ENCODE results near the gene CMTM1. TPM values are rescaled to one million over a fixed set of nuclear protein-coding genes. Genes with fewer than 3 reads are reported as not detected.

Gene CMTM1
- total RNA-seq, 4 donors from 2014 or later, result 0.89 TPM; not detected in 3

DNA sequence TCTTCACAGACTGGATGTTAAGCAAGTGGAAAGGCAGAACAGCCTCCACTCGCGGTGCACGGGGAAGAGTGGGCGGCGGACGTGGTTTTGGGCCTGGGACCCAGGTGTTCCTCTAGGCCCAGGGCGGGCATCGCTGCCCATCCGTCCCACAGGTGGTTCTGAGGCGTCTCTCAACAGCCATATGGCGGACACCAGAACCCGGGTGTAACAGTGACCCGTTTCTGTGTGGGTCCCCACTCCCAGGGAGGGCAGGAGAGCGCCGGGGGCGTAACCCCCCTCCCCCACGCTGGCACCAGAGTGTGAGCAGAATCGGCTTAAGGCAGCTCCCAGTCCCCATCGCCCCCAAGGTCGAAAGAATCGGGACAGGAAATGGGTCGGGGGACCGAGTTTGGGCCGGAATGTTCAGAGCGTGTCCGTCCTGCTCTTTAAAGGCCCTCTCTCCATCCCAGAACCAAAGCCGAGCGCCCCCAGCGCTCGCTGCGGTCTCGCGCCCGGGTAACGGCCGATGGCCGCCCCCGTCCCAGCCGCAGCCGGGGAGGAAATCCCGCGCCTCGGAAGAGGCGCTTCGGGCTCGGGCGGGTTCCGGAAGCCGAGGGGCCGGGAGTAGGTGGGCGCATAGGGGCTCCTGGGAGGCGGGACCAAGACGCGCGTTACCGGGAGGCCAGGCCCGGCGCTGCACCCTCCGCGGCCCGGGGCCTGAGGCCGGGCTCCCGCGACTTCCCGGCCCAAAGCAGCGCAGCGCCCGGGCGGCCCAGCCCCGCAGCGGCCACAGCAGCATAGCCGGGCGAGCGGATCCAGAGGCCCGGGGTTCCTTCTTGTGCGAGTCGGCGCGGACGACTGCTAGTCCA is 16.7 kb upstream of the CMTM1 start, which contains the start of gene TK2:
Gene TK2 (minus strand): TSS at position 839 of the 848 bp plus-strand sequence. CDS start 61 bp downstream, at position 778.
- peak; percentile 73 for ATAC-seq
- no peak for TF ChIP-seq EP300 (IDR thresholded peaks at IDR 0.05)
- TF ChIP-seq, protein P1, sequence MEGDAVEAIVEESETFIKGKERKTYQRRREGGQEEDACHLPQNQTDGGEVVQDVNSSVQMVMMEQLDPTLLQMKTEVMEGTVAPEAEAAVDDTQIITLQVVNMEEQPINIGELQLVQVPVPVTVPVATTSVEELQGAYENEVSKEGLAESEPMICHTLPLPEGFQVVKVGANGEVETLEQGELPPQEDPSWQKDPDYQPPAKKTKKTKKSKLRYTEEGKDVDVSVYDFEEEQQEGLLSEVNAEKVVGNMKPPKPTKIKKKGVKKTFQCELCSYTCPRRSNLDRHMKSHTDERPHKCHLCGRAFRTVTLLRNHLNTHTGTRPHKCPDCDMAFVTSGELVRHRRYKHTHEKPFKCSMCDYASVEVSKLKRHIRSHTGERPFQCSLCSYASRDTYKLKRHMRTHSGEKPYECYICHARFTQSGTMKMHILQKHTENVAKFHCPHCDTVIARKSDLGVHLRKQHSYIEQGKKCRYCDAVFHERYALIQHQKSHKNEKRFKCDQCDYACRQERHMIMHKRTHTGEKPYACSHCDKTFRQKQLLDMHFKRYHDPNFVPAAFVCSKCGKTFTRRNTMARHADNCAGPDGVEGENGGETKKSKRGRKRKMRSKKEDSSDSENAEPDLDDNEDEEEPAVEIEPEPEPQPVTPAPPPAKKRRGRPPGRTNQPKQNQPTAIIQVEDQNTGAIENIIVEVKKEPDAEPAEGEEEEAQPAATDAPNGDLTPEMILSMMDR (IDR thresholded peaks at IDR 0.05), result peak in 3 of 4 experiments; percentile 4 to 37 (median 8)
- TF ChIP-seq POLR2A (IDR thresholded peaks at IDR 0.05), result peak; percentile 73 to 74
- Histone ChIP-seq H3K4me1 (peaks cover 0 to 60% (median 23%) of the 10 kb centered on the region in 3 donors), H3K36me3 (peaks cover 0 to 34% of the 10 kb centered on the region in 2 donors), H3K9me3 (no peaks in the 10 kb centered on the region), H3K27me3 (no peaks in the 10 kb centered on the region), H3K27ac (peak within 1 kb of the TSS; percentile 92 to 98 (median 95)), H3K4me3 (peak within 1 kb of the TSS; percentile 68 to 93)
- 5 to 8% methylated on average over 7 of the region's 80 CpGs for WGBS, 2 donors (ENCODE audit: low coverage in 1 of 2)

GRCh38 chr16:66551348-66551759 is 14.9 kb upstream of the CMTM1 start:
- ATAC-seq, result no peak

GRCh38 chr16:66551788-66552285 is 14.4 kb upstream of the CMTM1 start:
- Histone ChIP-seq H3K4me1 (peaks cover 0 to 70% (median 23%) of the 10 kb centered on the region in 3 donors), H3K36me3 (peaks cover 0 to 17% of the 10 kb centered on the region in 2 donors), H3K4me3 (peak overlapping the region; percentile 54 to 70), H3K27ac (peak overlapping the region; percentile 74 to 97 (median 96)), H3K27me3 (no peaks in the 10 kb centered on the region), H3K9me3 (no peaks in the 10 kb centered on the region)
- WGBS, 2 donors (ENCODE audit: low coverage in 1 of 2), result 30 to 40% methylated on average over 5 to 6 of the region's 8 CpGs
- no peak for TF ChIP-seq POLR2AphosphoS5 (IDR thresholded peaks at IDR 0.05)
- TF ChIP-seq EP300 (IDR thresholded peaks at IDR 0.05), result no peak
- TF ChIP-seq, protein P1 (IDR thresholded peaks at IDR 0.05), result no peak
- no peak for TF ChIP-seq POLR2A (IDR thresholded peaks at IDR 0.05)
- no peak for ATAC-seq

More at GRCh38 chr16:66551348-66551759, 14.9 kb upstream of the CMTM1 start:
- H3K36me3 ChIP-seq, result peaks cover 0 to 20% of the 10 kb centered on the region in 2 donors
- H3K27ac ChIP-seq, result peak overlapping the region in 3 of 4 donors; percentile 95 to 97 (median 96)
- H3K9me3 ChIP-seq, result no peaks in the 10 kb centered on the region
- H3K27me3 ChIP-seq, result no peaks in the 10 kb centered on the region
- 40 to 67% methylated on average over 4 of the region's 6 CpGs for WGBS, 2 donors (ENCODE audit: low coverage in 1 of 2)
- TF ChIP-seq POLR2AphosphoS5 (IDR thresholded peaks at IDR 0.05) (no peak), POLR2A (IDR thresholded peaks at IDR 0.05) (no peak), EP300 (IDR thresholded peaks at IDR 0.05) (no peak)
- TF ChIP-seq, protein P1 (IDR thresholded peaks at IDR 0.05), result peak in 1 of 4 experiments; percentile 20
- peaks cover 0 to 67% (median 23%) of the 10 kb centered on the region in 3 donors for H3K4me1 ChIP-seq
- no peak overlapping the region for H3K4me3 ChIP-seq

GRCh38 chr16:66552286-66553177 is 13.7 kb upstream of the CMTM1 start, which contains the start of gene CKLF:
Gene CKLF (plus strand): TSS chr16:66552576. CDS start chr16:66552716, 140 bp downstream.
- TF ChIP-seq POLR2A (IDR thresholded peaks at IDR 0.05) (peak; percentile 67 to 72), EP300 (IDR thresholded peaks at IDR 0.05) (no peak), POLR2AphosphoS5 (IDR thresholded peaks at IDR 0.05) (peak; percentile 80)
- TF ChIP-seq, protein P1 (IDR thresholded peaks at IDR 0.05), result peak in 1 of 4 experiments; percentile 33
- peak within 1 kb of the TSS; percentile 54 to 70 for H3K4me3 ChIP-seq
- no peaks in the 10 kb centered on the region for H3K9me3 ChIP-seq
- H3K4me1 ChIP-seq, result peaks cover 0 to 66% (median 23%) of the 10 kb centered on the region in 3 donors
- H3K36me3 ChIP-seq, result peaks cover 0 to 16% of the 10 kb centered on the region in 2 donors
- WGBS, 2 donors (ENCODE audit: low coverage in 1 of 2), result 6 to 43% methylated on average over 12 to 36 of the region's 63 CpGs
- ATAC-seq, result peak; percentile 87
- H3K27ac ChIP-seq, result peak within 1 kb of the TSS; percentile 74 to 97 (median 96)
- no peaks in the 10 kb centered on the region for H3K27me3 ChIP-seq

Measured in gastroesophageal sphincter (tissue), 4 donors.